ENCODE measurements around the gene TCEA3. TPM values are rescaled to one million over a fixed set of nuclear protein-coding genes. Genes with fewer than 3 reads are reported as not detected.

Gene TCEA3
- total and polyA plus RNA-seq, 2 experiments from 2014 or later: 9.2 to 23.2 TPM

DNA sequence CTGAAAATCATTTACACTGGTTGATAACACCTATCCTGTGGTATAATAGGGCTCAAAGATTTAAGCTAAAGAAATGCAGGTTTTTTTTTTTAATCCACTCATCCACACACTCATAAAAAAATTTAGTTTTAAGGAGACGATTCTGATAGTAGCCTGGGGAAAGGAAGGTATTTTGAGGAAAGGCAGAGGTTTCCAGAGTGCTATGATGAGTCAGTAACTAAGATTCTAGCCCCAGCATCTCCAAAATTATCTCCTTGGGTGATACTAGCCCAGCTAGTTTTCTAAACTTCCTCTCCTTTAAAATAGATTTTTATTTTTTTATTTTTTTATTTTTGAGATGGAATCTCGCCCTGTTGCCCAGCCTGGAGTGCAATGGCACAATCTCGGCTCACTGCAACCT is 38.7 kb upstream of the TCEA3 start:
- Histone ChIP-seq H4K20me1 (ENCODE audit: insufficient read depth) (no peaks in the 10 kb centered on the region), H3K79me2 (ENCODE audit: insufficient read depth) (peaks cover 20% of the 10 kb centered on the region), H3K27ac (no peak overlapping the region), H3K9ac (no peak overlapping the region), H3K27me3 (replicated peaks; ENCODE audit: insufficient read depth) (no peaks in the 10 kb centered on the region), H3F3A (ENCODE audit: insufficient read depth) (peaks cover 6% of the 10 kb centered on the region; the same call in 1 of the 2 replicates), H3K9me2 (ENCODE audit: insufficient read depth) (no peaks in the 10 kb centered on the region), H3K36me3 (ENCODE audit: low read depth) (no peaks in the 10 kb centered on the region), H3K4me3 (no peak overlapping the region), H2AFZ (no peak overlapping the region), H3K9me3 (ENCODE audit: low read depth) (no peaks in the 10 kb centered on the region), H3K4me2 (ENCODE audit: unreplicated experiment) (no peak overlapping the region), H3K4me1 (ENCODE audit: insufficient read depth) (peaks cover 15% of the 10 kb centered on the region)
- TF ChIP-seq EZH2phosphoT487 (IDR thresholded peaks at IDR 0.05; ENCODE audit: insufficient read depth, low read depth) (no peak), EZH2 (IDR thresholded peaks at IDR 0.05; ENCODE audit: insufficient read depth, poor library complexity, severe bottlenecking) (no peak)
- in situ Hi-C loops (cut with MboI): no loop called here
- peak; percentile 49 for DNase-seq
- WGBS, 2 experiments (ENCODE audit: low coverage in 1 of 2, low lambda C conversion rate in 2 of 2, missing lambda C conversion rate in 2 of 2): 70 to 71% methylated on average over 3 of the region's 3 CpGs

DNA sequence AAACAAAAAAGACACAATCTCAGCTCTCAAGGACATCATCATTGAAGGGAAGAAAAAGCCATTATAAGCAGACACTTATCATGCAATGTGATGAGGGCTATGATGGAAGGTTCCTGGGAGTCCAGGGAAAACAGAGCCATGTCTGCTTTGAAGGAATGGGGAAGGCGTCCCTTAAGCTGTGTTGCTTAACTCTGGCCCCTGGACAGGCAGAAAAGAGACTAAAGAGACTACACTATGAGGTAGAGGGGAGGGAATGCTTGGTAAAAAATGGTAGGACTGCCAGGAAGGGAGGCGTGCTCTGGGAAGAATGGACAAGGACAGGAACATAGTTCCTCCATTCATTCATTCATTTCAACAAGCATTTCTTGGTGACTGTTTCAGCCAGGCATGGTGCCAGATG is 38.2 kb upstream of the TCEA3 start:
- H4K20me1 ChIP-seq (ENCODE audit: insufficient read depth): no peaks in the 10 kb centered on the region
- DNase-seq: no peak
- H3K27ac ChIP-seq: no peak overlapping the region
- no peaks in the 10 kb centered on the region for H3K9me3 ChIP-seq (ENCODE audit: low read depth)
- no peaks in the 10 kb centered on the region for H3K27me3 ChIP-seq (replicated peaks; ENCODE audit: insufficient read depth)
- no peak overlapping the region for H3K4me3 ChIP-seq
- in situ Hi-C loops (cut with MboI): no loop called here
- H3K9ac ChIP-seq: no peak overlapping the region
- no peak overlapping the region for H3K4me2 ChIP-seq (ENCODE audit: unreplicated experiment)
- H3F3A ChIP-seq (ENCODE audit: insufficient read depth): peaks cover 6% of the 10 kb centered on the region; the same call in 1 of the 2 replicates
- no peaks in the 10 kb centered on the region for H3K36me3 ChIP-seq (ENCODE audit: low read depth)
- no peaks in the 10 kb centered on the region for H3K9me2 ChIP-seq (ENCODE audit: insufficient read depth)
- peaks cover 10% of the 10 kb centered on the region for H3K4me1 ChIP-seq (ENCODE audit: insufficient read depth)
- no peak overlapping the region for H2AFZ ChIP-seq
- WGBS, 2 experiments (ENCODE audit: low coverage in 1 of 2, low lambda C conversion rate in 2 of 2, missing lambda C conversion rate in 2 of 2): 82 to 87% methylated on average over 2 of the region's 2 CpGs
- TF ChIP-seq EZH2 (IDR thresholded peaks at IDR 0.05; ENCODE audit: insufficient read depth, poor library complexity, severe bottlenecking): no peak
- TF ChIP-seq EZH2phosphoT487 (IDR thresholded peaks at IDR 0.05; ENCODE audit: insufficient read depth, low read depth): no peak
- peaks cover 20% of the 10 kb centered on the region for H3K79me2 ChIP-seq (ENCODE audit: insufficient read depth)

- Histone ChIP-seq H3K9ac (no peak overlapping the region), H2AFZ (no peak overlapping the region), H3F3A (ENCODE audit: insufficient read depth) (peaks cover 6% of the 10 kb centered on the region; the same call in 1 of the 2 replicates), H3K4me2 (ENCODE audit: unreplicated experiment) (no peak overlapping the region), H3K9me2 (ENCODE audit: insufficient read depth) (no peaks in the 10 kb centered on the region), H3K27ac (no peak overlapping the region), H3K4me1 (ENCODE audit: insufficient read depth) (peaks cover 22% of the 10 kb centered on the region), H3K4me3 (no peak overlapping the region), H3K27me3 (replicated peaks; ENCODE audit: insufficient read depth) (no peaks in the 10 kb centered on the region), H4K20me1 (ENCODE audit: insufficient read depth) (no peaks in the 10 kb centered on the region), H3K36me3 (ENCODE audit: low read depth) (no peaks in the 10 kb centered on the region), H3K79me2 (ENCODE audit: insufficient read depth) (peaks cover 5% of the 10 kb centered on the region; the same call in 1 of the 2 replicates), H3K9me3 (ENCODE audit: low read depth) (no peaks in the 10 kb centered on the region)
- in situ Hi-C loops (cut with MboI): no loop called here
- no peak for DNase-seq
- 81 to 85% methylated on average over 3 of the region's 3 CpGs for WGBS, 2 experiments (ENCODE audit: low coverage in 1 of 2, low lambda C conversion rate in 2 of 2, missing lambda C conversion rate in 2 of 2)
- TF ChIP-seq EZH2 (IDR thresholded peaks at IDR 0.05; ENCODE audit: insufficient read depth, poor library complexity, severe bottlenecking) (no peak), EZH2phosphoT487 (IDR thresholded peaks at IDR 0.05; ENCODE audit: insufficient read depth, low read depth) (no peak)
These were observed 36.5 kb upstream of the TCEA3 start for GRCh38 chr1:23461050-23461449.

- in situ Hi-C loops (cut with MboI): no loop called here
- H3K9ac ChIP-seq: no peak overlapping the region
- 77 to 80% methylated on average over 4 of the region's 4 CpGs for WGBS, 2 experiments (ENCODE audit: low coverage in 1 of 2, low lambda C conversion rate in 2 of 2, missing lambda C conversion rate in 2 of 2)
These were observed 36.0 kb upstream of the TCEA3 start for GRCh38 chr1:23460519-23460918.

More at GRCh38 chr1:23460519-23460918, 36.0 kb upstream of the TCEA3 start:
- no peaks in the 10 kb centered on the region for H3K27me3 ChIP-seq (replicated peaks; ENCODE audit: insufficient read depth)
- H3K36me3 ChIP-seq (ENCODE audit: low read depth): no peaks in the 10 kb centered on the region
- H3K9me2 ChIP-seq (ENCODE audit: insufficient read depth): no peaks in the 10 kb centered on the region
- peaks cover 24% of the 10 kb centered on the region for H3K4me1 ChIP-seq (ENCODE audit: insufficient read depth)
- H3K4me2 ChIP-seq (ENCODE audit: unreplicated experiment): no peak overlapping the region
- H3K79me2 ChIP-seq (ENCODE audit: insufficient read depth): 0 out of 2 replicates have a peak, but pooled peaks cover 3% of the 10 kb centered on the region
- H3F3A ChIP-seq (ENCODE audit: insufficient read depth): peaks cover 6% of the 10 kb centered on the region; the same call in 1 of the 2 replicates
- H3K9me3 ChIP-seq (ENCODE audit: low read depth): no peaks in the 10 kb centered on the region
- H2AFZ ChIP-seq: no peak overlapping the region
- no peaks in the 10 kb centered on the region for H4K20me1 ChIP-seq (ENCODE audit: insufficient read depth)
- H3K27ac ChIP-seq: no peak overlapping the region
- TF ChIP-seq EZH2 (IDR thresholded peaks at IDR 0.05; ENCODE audit: insufficient read depth, poor library complexity, severe bottlenecking) (no peak), EZH2phosphoT487 (IDR thresholded peaks at IDR 0.05; ENCODE audit: insufficient read depth, low read depth) (no peak)
- no peak overlapping the region for H3K4me3 ChIP-seq
- DNase-seq: no peak

Data from GM23248 (cell line).